ENCODE results near the gene RGP1. TPM values are rescaled to one million over a fixed set of nuclear protein-coding genes. Genes with fewer than 3 reads are reported as not detected.
A peak's percentile ranks its signal among the peaks of the same experiment; 100 is the strongest.

The RGP1 gene
- total and polyA plus RNA-seq, 9 of the 15 experiments (the other 6 are each of a cell fraction or from before 2014, with no cell fraction given): 0.42 to 13.8 (median 6.7) TPM

- no peak for TF ChIP-seq TRIM25 (IDR thresholded peaks at IDR 0.05; ENCODE audit: borderline replicate concordance)
- no peak for TF ChIP-seq ZNF696 (CRISPR knock-in tag; conservative IDR thresholded peaks at IDR 0.05)
- no peak for TF ChIP-seq MCM5 (IDR thresholded peaks at IDR 0.05; ENCODE audit: low read depth)
- no peak for TF ChIP-seq NFYB (IDR thresholded peaks at IDR 0.05; ENCODE audit: extremely low read depth, insufficient read length)
- TF ChIP-seq MCM7 (IDR thresholded peaks at IDR 0.05): no peak
- peak; percentile 27; the same call in 1 of the 2 replicates for TF ChIP-seq CREB3L1 (IDR thresholded peaks at IDR 0.05; ENCODE audit: borderline replicate concordance, low read depth)
- TF ChIP-seq ZEB2 (IDR thresholded peaks at IDR 0.05): no peak
- TF ChIP-seq HMGXB4 (CRISPR knock-in tag; IDR thresholded peaks at IDR 0.05): no peak
- no peak for TF ChIP-seq ESRRB (CRISPR knock-in tag; IDR thresholded peaks at IDR 0.05; ENCODE audit: borderline replicate concordance)
- TF ChIP-seq SMAD3 (CRISPR knock-in tag; conservative IDR thresholded peaks at IDR 0.05): no peak
- no peak for TF ChIP-seq U2AF1 (optimal IDR thresholded peaks at IDR 0.05; ENCODE audit: low read depth, low read length)
- TF ChIP-seq NKRF (IDR thresholded peaks at IDR 0.05; ENCODE audit: borderline replicate concordance): no peak
- TF ChIP-seq TOE1 (IDR thresholded peaks at IDR 0.05; ENCODE audit: borderline replicate concordance): no peak
- no peak for TF ChIP-seq TOE1 (CRISPR knock-in tag; IDR thresholded peaks at IDR 0.05; ENCODE audit: borderline replicate concordance, low read depth)
- no peak for TF ChIP-seq ZBTB1 (CRISPR knock-in tag; IDR thresholded peaks at IDR 0.05; ENCODE audit: borderline replicate concordance, low read depth)
- no peak for TF ChIP-seq CREB3 (tag; conservative IDR thresholded peaks at IDR 0.05; ENCODE audit: low read depth)
- TF ChIP-seq NR2C2 (CRISPR knock-in tag; IDR thresholded peaks at IDR 0.05): no peak; the same call in 1 of the 2 replicates
- TF ChIP-seq NR2C2 (tag; IDR thresholded peaks at IDR 0.05): peak; percentile 96
- TF ChIP-seq PCBP2 (IDR thresholded peaks at IDR 0.05; ENCODE audit: low read depth, low read length, poor library complexity, severe bottlenecking): no peak
These were observed at the start of gene RGP1, which contains the start of gene GBA2 (continued) for GRCh38 chr9:35748858-35749514.
